SU-DHL-6 (cell line): ENCODE data around the gene ZFR2.

Experiments
- EZH2phosphoT487 ChIP-seq: fragments of 200-600 bp; sonication (generic), shearing (Covaris generic); conservative IDR thresholded peaks from 2 replicates; pipeline ENCODE4 v1.6.1; 2018; ENCODE audit warnings: mild to moderate bottlenecking, antibody characterized with exemption, low read length, moderate library complexity, mixed read lengths
- TF ChIP-seq, protein P1 (sequence below): fragments of 200-600 bp; sonication (generic); IDR thresholded peaks from one replicate; pipeline ENCODE4 v1.5.1; 2017; ENCODE audit warnings: antibody characterized with exemption, mild to moderate bottlenecking, low read length, moderate library complexity; ENCODE audit not compliant: insufficient read depth, poor library complexity, severe bottlenecking

DNA sequence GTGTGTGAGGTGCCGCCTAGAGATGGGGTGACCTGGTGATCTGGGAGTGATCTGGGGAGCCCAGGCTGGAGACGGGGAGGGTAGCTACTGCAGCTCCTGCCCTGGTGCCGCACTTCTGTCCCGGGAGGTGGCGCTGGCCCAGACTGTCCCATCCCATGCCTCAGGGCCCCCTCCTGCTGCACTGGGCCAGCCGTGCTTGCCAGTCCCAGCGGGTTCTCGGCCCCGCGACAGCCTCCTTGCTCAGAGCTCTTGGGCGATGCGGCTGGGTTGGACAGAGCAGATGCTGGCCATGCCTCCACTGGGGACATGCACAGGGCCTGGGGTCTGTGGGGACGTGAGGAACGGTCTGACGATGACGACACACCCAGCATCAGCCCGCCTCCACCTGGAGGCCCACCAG lies 99.3 kb downstream of the ZFR2 start:
- TF ChIP-seq, protein P1, sequence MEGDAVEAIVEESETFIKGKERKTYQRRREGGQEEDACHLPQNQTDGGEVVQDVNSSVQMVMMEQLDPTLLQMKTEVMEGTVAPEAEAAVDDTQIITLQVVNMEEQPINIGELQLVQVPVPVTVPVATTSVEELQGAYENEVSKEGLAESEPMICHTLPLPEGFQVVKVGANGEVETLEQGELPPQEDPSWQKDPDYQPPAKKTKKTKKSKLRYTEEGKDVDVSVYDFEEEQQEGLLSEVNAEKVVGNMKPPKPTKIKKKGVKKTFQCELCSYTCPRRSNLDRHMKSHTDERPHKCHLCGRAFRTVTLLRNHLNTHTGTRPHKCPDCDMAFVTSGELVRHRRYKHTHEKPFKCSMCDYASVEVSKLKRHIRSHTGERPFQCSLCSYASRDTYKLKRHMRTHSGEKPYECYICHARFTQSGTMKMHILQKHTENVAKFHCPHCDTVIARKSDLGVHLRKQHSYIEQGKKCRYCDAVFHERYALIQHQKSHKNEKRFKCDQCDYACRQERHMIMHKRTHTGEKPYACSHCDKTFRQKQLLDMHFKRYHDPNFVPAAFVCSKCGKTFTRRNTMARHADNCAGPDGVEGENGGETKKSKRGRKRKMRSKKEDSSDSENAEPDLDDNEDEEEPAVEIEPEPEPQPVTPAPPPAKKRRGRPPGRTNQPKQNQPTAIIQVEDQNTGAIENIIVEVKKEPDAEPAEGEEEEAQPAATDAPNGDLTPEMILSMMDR: no peak
- TF ChIP-seq EZH2phosphoT487: no peak
